ENCODE results near the gene PBX1. TPM values are rescaled to one million over a fixed set of nuclear protein-coding genes. Genes with fewer than 3 reads are reported as not detected.

PBX1 gene
- total and polyA plus RNA-seq, 8 donors: 11.0 to 113 (median 23.0) TPM

- no peak overlapping the region for H3K4me3 ChIP-seq
- no peaks in the 10 kb centered on the region for H3K27me3 ChIP-seq
- DNase-seq: no peak
- peaks cover 0 to 33% (median 20%) of the 10 kb centered on the region in 4 donors for H3K4me1 ChIP-seq
- intact Hi-C loops (cut with DNase I; ENCODE audit: low total_unique reads): no loop called here
- WGBS, 5 donors: 83 to 92% (median 86%) methylated on average over 6 of the region's 6 CpGs
- peak overlapping the region in 3 of 5 donors; percentile 36 to 65 (median 40) for H3K27ac ChIP-seq
- H3K9me3 ChIP-seq: no peaks in the 10 kb centered on the region
- no peaks in the 10 kb centered on the region for H3K36me3 ChIP-seq
- TF ChIP-seq POLR2AphosphoS5 (IDR thresholded peaks at IDR 0.05) (no peak), EP300 (IDR thresholded peaks at IDR 0.05) (no peak), POLR2A (IDR thresholded peaks at IDR 0.05) (no peak)
These were observed 200.3 kb downstream of the PBX1 start for GRCh38 chr1:164759144-164759920.

DNA sequence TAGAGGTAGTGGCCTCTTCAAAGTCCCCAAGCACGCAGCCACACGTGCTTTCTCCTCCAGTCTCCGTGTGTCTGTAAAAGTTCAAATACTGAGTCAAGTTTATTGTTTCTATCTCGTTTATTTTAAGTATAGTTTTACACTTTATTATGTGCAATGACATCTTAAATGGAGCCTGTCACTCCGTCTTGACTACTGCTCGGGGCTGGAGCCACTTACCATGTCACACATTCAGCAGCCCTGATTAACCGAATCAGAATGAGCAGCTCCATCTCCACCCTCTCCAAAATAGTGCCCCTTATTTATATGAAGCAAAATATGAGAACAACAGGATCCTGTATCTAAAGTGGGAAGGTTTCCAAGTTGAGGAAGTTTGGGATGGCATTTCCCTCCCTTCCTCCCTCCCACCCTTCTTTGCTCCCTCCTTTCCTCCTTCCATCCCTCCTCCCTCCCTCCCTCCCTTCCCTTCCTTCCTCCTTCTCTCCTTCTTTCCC is 201.0 kb downstream of the PBX1 start:
- TF ChIP-seq POLR2AphosphoS5 (IDR thresholded peaks at IDR 0.05): no peak
- TF ChIP-seq EP300 (IDR thresholded peaks at IDR 0.05): no peak
- intact Hi-C loops (cut with DNase I; ENCODE audit: low total_unique reads): no loop called here
- Histone ChIP-seq H3K4me1 (peaks cover 0 to 37% (median 17%) of the 10 kb centered on the region in 4 donors), H3K36me3 (no peaks in the 10 kb centered on the region), H3K4me3 (no peak overlapping the region), H3K9me3 (no peaks in the 10 kb centered on the region), H3K27me3 (no peaks in the 10 kb centered on the region), H3K27ac (peak overlapping the region in 3 of 5 donors; percentile 36 to 65 (median 40))
- no peak for DNase-seq
- WGBS, 5 donors: 74 to 79% (median 76%) methylated on average over 7 of the region's 7 CpGs

GRCh38 chr1:164760569-164760968 is 201.6 kb downstream of the PBX1 start:
- Histone ChIP-seq H3K27ac (peak overlapping the region in 3 of 5 donors; percentile 36 to 65 (median 40)), H3K36me3 (no peaks in the 10 kb centered on the region), H3K4me3 (no peak overlapping the region), H3K9me3 (no peaks in the 10 kb centered on the region), H3K4me1 (peaks cover 2 to 37% (median 20%) of the 10 kb centered on the region in 4 donors), H3K27me3 (no peaks in the 10 kb centered on the region)
- intact Hi-C loops (cut with DNase I; ENCODE audit: low total_unique reads): no loop called here
- WGBS, 5 donors: 61 to 81% (median 76%) methylated on average over 5 of the region's 5 CpGs
- TF ChIP-seq POLR2AphosphoS5 (IDR thresholded peaks at IDR 0.05) (peak in 1 of 3 donors; percentile 6), CTCF (IDR thresholded peaks at IDR 0.05) (no peak), POLR2A (IDR thresholded peaks at IDR 0.05) (no peak)
- no peak for DNase-seq

GRCh38 chr1:164761009-164761408 is 202.0 kb downstream of the PBX1 start:
- peak overlapping the region in 2 of 5 donors; percentile 36 to 65 for H3K27ac ChIP-seq
- intact Hi-C loops (cut with DNase I; ENCODE audit: low total_unique reads): no loop called here

DNA sequence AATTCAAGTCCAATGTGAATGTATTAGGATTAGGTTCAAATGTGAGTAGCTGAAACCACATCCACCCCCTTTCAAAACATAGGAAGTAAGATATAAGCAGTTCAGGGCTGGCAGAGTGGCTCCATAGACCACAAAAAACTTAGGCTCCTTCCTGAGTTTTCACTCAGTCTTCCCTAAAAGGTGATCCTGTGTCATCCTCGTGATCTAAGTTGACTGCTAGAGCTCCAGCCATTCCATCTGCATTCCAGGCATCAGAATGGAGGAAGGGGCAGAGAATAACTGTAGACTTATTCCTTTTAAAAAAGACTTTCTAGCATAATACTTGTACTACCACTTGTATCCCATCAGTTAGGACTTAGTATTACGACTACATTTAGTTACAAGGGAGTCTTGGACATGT is 204.1 kb downstream of the PBX1 start:
- no peak for TF ChIP-seq CTCF (IDR thresholded peaks at IDR 0.05)
- TF ChIP-seq POLR2AphosphoS5 (IDR thresholded peaks at IDR 0.05): no peak
- TF ChIP-seq EP300 (IDR thresholded peaks at IDR 0.05): no peak
- no peak for TF ChIP-seq POLR2A (IDR thresholded peaks at IDR 0.05)
- no peak overlapping the region for H3K4me3 ChIP-seq
- H3K36me3 ChIP-seq: no peaks in the 10 kb centered on the region
- H3K4me1 ChIP-seq: peaks cover 15 to 55% (median 33%) of the 10 kb centered on the region in 4 donors
- no peak overlapping the region for H3K27ac ChIP-seq
- 91 to 96% (median 93%) methylated on average over 2 of the region's 2 CpGs for WGBS, 5 donors
- H3K27me3 ChIP-seq: no peaks in the 10 kb centered on the region
- H3K9me3 ChIP-seq: no peaks in the 10 kb centered on the region
- no peak for DNase-seq
- intact Hi-C loops (cut with DNase I; ENCODE audit: low total_unique reads): no loop called here

More at GRCh38 chr1:164761009-164761408, 202.0 kb downstream of the PBX1 start:
- H3K4me3 ChIP-seq: no peak overlapping the region
- no peaks in the 10 kb centered on the region for H3K27me3 ChIP-seq
- H3K4me1 ChIP-seq: peaks cover 6 to 37% (median 23%) of the 10 kb centered on the region in 4 donors
- H3K9me3 ChIP-seq: no peaks in the 10 kb centered on the region
- no peak for DNase-seq
- TF ChIP-seq POLR2A (IDR thresholded peaks at IDR 0.05) (no peak), EP300 (IDR thresholded peaks at IDR 0.05) (no peak), CTCF (IDR thresholded peaks at IDR 0.05) (no peak), POLR2AphosphoS5 (IDR thresholded peaks at IDR 0.05) (no peak)
- H3K36me3 ChIP-seq: no peaks in the 10 kb centered on the region
